ENCODE measurements around the gene VPREB3. TPM values are rescaled to one million over a fixed set of nuclear protein-coding genes. Genes with fewer than 3 reads are reported as not detected.

VPREB3 gene, protein sequence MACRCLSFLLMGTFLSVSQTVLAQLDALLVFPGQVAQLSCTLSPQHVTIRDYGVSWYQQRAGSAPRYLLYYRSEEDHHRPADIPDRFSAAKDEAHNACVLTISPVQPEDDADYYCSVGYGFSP
- not detected in 2 replicates for total RNA-seq

DNA sequence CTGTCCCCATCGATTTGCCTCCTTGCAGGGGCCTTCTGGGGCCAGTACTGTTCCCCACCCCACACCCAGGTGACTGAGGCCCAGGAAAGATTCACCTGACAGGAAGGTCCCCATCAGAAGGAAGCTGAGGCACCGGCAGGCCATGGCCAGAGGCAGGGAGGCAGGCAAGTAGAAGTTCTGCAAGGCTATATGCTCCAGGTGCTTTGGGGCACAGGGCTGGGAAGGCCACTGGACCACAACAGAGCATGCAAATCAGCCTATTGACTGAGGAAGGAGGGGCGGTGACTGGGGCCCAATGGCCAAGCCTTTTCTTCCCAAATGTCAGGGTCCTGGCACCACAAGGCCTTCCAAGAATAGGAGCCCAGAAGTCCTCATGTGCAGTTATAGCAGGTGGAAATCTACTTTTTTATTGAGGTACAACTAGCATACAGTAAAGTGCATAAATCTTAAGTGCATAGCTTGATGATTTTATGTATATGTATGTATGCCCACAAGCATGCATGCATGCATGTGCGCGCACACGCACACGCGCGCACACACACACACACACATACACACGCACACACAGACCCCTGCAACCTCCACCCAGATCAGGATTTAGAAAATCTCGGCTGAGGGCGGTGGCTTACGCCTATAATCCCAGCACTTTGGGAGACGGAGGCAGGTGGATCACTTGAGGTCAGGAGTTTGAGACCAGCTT, at the start of gene VPREB3:
Gene VPREB3, minus strand, starts transcription at position 206 of the 700 bp plus-strand sequence. Its CDS starts 62 bp downstream, at position 144.

DNA sequence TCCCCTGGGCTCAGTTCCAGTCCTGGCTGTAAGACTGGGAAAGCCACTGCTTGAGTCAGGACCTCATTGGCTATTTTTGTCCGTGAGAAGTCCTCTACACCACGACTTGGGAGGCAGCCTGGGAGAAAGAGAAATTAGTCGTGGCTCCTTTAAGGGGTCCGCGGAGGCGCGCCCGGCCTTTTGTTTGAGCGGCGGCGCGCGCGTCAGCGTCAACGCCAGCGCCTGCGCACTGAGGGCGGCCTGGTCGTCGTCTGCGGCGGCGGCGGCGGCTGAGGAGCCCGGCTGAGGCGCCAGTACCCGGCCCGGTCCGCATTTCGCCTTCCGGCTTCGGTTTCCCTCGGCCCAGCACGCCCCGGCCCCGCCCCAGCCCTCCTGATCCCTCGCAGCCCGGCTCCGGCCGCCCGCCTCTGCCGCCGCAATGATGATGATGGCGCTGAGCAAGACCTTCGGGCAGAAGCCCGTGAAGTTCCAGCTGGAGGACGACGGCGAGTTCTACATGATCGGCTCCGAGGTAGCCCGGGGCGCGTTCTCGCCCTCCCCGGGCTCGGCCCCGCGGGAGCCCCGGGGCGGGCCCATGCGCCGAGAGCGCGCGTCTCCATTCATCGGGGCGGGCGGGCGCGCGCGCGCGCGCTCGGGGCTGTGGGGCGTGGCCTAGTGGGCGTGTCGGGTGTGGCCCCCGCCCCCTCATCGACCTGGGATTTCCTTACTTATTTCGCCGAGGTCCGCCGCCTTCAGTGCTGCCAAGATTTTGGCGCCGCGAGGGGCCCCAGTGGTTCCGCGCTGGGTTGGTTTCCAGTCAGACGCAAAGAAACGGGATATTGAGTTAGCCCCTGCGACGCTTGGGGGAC, 32.8 kb upstream of the VPREB3 start, which contains the start of gene SMARCB1:
Gene SMARCB1, plus strand, starts transcription at position 215 of the 848 bp plus-strand sequence. Its CDS starts 204 bp downstream, at position 419.

DNA sequence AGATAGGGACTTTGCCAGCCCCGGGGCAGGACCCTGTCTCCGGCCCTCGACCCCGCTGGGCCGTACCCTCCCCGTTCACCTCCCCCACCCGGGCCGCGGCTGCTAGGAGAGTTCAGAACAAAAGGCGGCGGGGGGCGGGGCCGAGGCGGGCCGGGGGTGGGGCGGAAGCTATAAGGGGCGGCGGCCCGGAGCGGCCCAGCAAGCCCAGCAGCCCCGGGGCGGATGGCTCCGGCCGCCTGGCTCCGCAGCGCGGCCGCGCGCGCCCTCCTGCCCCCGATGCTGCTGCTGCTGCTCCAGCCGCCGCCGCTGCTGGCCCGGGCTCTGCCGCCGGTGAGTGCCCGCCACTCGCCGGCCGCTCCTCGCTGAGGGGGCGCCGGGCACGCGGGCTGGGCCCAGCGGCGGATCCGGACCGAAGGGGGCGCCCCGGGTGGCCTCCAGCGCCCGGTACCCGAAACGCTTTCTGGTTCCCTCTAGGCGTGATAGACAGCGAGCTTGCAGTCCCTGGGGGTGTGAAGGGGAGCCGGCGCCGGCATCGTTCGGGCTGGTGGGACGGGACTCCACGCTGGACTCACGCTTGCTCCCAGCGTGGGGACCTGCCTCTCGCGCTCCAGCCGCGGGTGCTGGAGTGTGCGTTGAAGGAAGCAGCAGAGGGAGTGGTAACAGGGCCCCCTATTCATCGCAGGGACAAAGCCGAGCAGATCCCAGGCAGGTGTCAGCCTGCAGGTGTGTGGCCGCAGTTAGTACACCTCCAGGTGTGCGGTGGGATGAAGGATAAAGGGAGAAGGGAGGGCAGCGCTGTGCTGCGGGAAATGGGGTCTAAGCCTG, 18.6 kb upstream of the VPREB3 start, which contains the start of gene MMP11:
Gene MMP11, plus strand, starts transcription at position 201 of the 825 bp plus-strand sequence. Its CDS starts 22 bp downstream, at position 223.

DNA sequence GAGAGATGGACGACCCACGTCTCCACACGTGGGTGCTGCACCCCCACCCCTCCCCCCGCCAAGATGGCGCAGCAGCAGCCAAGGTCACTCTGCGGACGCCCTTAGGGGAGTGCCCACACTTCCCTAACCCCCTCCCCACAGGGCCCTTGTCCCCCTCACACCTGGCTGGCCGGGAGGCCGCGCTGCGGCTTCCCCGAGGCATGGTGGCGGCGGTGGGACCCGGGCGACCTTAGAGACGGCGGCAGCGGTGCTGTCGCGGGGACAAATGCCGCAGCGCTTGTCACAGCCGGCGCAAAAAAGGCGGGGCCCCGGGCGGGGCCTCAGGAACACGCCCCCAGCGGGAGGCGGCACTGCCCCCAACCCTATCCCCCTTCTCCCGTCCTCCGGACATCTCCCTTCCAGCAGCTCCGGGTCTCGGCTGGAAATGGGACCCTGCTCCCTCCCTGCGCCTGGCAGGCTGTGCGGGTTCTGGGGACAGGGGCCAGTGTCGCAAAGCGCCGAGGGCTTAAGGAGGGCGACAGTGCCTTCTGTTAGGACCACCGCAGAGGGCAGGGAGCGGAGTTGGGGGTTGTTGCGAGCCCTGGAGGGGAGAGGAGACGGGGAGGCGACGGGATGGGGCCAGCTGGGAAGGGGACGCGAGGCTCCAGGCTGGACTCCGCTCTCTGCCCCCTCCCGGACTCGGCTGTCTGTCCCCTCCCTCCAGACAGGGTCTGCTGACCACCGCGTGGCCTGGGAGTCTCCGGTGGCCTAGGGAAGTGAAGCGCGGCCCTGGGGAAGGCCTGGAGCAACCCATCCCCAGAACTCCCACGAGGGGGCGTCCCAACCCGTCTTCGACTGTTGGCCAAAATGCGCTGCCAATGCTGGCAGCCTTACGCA, 13.7 kb upstream of the VPREB3 start, which contains the start of gene CHCHD10:
Gene CHCHD10, minus strand, starts transcription at position 300 of the 876 bp plus-strand sequence. Its CDS starts 98 bp downstream, at position 202.

DNA sequence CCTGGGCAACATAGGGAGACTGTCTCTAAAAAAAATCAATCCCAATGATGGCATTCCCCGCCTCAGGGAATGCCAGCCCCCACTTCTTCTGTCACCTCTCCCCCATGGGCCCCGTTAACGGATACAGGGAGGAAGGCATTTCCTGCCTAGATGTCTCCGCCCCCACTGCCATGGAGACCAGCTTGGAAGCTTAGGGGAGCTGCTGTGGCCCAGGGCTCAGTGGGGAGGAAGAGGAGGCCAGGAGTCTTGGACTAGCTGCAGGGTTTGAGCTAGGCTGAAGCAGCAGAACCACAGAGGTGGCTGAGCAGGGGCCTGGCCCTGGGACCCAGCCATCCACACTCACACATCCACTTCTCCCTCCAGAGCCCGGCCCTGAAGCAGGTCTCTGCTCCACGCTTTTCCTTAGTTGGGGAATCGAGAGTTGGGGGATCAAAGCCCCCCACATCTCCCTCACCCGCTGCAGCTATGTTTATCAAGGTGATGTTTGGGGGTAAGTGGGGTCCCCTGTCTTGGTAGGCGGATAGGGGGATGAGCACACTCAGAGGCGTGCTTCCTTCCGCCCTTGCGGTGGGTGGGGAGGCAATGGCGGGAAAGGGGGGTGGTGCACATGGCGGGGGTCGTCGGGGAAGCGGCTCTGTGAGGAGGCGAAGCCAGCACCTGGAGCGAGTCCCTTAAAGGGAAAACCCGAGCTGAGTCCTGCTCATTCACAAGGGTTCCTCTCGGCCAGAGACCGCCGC, 8.8 kb upstream of the VPREB3 start, which contains the start of gene C22orf15:
Gene C22orf15, plus strand, starts transcription at position 149 of the 737 bp plus-strand sequence. Its CDS starts 317 bp downstream, at position 466.

DNA sequence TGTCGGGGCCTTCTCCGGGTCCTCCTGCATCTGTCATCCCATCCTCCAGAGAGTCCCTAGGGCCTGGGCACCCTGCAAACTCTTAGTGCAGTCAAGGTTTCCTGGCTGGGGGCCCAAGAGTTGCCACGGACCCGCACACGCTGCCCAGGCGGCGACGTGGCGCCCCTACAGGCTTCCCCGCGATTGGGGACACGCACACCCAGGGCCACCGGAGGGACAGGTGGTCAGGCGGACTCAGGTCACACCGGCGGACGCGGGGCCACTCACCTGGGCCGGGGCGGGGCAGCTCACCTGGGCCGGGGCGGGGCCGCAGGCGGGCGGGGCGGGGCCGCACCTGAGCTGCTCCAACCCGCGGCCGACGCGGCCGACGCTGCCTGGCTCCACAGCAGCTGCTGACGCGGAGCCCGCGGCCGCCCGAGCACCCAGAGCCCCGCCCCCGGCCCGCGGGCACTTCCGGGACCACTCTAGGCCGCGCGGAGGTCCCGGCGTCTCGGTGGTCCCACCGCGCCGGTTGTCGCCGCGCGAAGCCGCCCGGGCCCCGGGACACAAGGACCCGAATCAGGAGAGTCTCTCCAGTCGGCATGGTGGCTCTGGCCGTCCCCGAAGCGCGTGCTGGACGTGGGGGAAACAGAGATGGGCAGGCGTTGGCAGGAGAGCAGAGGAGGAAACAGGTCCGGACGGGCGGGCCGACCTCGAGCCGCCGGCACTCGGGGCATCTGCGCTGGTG, 3.3 kb downstream of the VPREB3 start, which contains the start of gene ZNF70:
Gene ZNF70, minus strand, starts transcription at position 399 of the 727 bp plus-strand sequence. CDS start 5,972 bp downstream, outside the sequence.

Other genes with a start within 250 kb of the VPREB3 start
- not detected in 2 replicates for gene IGLL1, start 174.1 kb downstream of the VPREB3 start, total RNA-seq
- not detected in 2 replicates for gene DRICH1, start 122.1 kb downstream of the VPREB3 start, total RNA-seq
- gene RGL4, start 63.4 kb downstream of the VPREB3 start, total RNA-seq: not detected in 2 replicates
- 1.9 and 2.3 TPM in 2 replicates for gene ZNF70, start 3.3 kb downstream of the VPREB3 start, total RNA-seq
- gene C22orf15, start 8.6 kb upstream of the VPREB3 start, total RNA-seq: 0.46 and 0.97 TPM in 2 replicates
- gene CHCHD10, start 13.5 kb upstream of the VPREB3 start, total RNA-seq: 1.9 and 4.1 TPM in 2 replicates
- gene MMP11, start 18.4 kb upstream of the VPREB3 start, total RNA-seq: 9.4 and 13.3 TPM in 2 replicates
- 23.3 and 30.5 TPM in 2 replicates for gene SMARCB1, start 32.5 kb upstream of the VPREB3 start, total RNA-seq
- 0.32 and 0.46 TPM in 2 replicates for gene DERL3, start 84.6 kb upstream of the VPREB3 start, total RNA-seq
- 2.9 and 5.5 TPM in 2 replicates for gene SLC2A11, start 103.5 kb upstream of the VPREB3 start, total RNA-seq
- gene MIF, start 140.0 kb upstream of the VPREB3 start, total RNA-seq: 222 and 335 TPM in 2 replicates
- 1.3 and 9.6 TPM in 2 replicates for gene GSTT2B, start 206.8 kb upstream of the VPREB3 start, total RNA-seq
- gene DDTL, start 212.5 kb upstream of the VPREB3 start, total RNA-seq: 0.65 TPM in 1 of 2 replicates, not detected in the other
- 42.1 and 146 TPM in 2 replicates for gene DDT, start 220.0 kb upstream of the VPREB3 start, total RNA-seq
- 1.2 TPM in 1 of 2 replicates, not detected in the other for gene GSTT2, start 225.7 kb upstream of the VPREB3 start, total RNA-seq

Measured in epithelial cell of umbilical artery (primary cell).